Raji (cell line): ENCODE data around the gene C20orf144.

Experiments used
- POLR2A ChIP-seq: IDR thresholded peaks from 2 replicates; pipeline ENCODE4 v1.6.1; 2011; ENCODE audit warnings: low read depth, low read length, control low read depth; ENCODE audit not compliant: insufficient read depth

Gene C20orf144

DNA sequence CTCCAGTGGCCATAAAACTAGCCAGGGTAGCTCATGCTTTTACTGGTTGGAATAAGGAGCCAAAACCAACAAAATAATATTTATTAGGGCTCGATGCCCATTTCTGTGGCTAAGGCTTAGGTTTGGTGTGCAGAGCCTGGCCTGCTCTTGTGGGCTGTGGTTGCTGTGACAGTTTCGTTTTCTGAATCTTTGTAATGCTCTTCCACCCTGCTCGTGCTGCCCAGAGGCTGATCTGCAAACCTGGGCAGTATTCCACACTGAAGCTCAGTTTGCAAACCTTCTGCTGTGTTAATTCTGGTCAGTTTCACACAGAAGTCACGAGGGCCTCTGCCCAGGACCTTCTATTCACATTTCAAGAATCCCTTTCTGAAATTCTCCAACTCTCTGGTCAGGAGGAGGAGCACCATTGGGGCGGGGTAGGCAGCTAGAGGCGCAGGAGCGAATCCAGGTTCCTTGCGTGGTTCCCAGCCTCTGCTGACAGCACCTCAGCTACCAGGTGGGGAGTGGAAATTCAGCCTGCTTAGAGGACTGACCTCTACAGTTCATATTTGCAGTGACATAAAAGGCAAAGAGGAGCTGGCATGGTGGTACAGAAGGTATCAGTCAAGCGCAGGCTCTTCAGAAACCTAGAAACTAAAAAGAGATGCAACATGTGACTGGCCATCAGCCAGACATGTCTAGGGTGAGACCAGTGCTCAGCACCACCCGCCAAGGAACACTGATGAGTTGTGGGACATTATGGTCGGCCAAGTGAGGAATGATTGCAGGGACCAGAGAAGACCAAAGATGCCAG is 14.3 kb upstream of the C20orf144 start:
- TF ChIP-seq POLR2A, result no peak

DNA sequence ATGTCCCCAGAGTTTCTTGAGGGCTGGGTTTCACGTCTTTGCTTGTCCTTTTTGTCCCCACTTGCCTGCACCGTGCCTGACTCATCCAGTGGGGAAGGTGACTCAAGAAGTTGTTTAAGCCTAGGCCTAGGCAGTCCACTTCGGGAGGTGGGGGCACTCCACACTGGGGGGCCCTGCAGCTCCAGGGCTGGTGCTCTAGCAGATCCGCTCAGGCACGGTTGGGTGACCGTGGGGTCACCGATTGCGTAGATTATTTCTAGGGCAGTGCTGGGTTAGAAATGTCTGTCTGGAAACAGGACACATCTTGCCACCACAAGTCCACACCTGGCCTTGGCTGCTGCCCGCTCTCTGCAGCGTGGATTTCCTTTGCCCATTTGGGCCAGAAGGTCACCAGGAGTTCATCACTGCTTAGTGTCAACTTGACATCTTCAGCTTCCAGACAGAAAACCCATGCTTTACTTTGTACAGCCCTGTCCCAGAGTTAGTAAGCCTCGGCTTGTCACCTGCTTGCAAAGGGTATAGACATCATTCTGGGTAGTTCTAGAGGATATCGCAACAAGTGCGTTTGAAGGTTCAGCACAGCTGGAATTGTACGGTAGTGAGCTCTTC is 13.6 kb upstream of the C20orf144 start:
- no peak for TF ChIP-seq POLR2A

DNA sequence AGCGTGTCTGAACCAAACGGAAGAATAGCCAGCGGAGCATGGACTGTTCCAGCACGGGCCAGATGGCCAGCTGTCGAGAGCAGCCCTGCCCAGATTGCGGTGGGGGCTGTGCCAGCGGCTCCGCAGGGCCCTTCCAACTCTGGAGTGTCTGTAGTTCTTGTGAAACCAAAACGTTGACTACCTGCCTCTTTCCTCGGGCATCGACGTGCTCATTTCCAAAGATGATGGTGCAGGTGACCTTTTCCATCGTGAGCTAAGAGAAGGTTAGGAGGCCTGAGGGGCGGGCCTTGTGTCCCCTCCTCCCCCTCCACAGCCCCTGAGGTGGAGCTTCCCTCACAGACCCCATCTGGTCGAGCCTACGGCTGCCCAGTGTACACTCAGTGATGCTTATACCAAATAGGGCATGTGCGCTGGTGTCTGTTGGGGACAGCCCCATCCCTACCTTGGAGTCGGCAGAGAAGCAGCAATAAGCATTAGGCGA is 12.9 kb upstream of the C20orf144 start:
- no peak for TF ChIP-seq POLR2A

DNA sequence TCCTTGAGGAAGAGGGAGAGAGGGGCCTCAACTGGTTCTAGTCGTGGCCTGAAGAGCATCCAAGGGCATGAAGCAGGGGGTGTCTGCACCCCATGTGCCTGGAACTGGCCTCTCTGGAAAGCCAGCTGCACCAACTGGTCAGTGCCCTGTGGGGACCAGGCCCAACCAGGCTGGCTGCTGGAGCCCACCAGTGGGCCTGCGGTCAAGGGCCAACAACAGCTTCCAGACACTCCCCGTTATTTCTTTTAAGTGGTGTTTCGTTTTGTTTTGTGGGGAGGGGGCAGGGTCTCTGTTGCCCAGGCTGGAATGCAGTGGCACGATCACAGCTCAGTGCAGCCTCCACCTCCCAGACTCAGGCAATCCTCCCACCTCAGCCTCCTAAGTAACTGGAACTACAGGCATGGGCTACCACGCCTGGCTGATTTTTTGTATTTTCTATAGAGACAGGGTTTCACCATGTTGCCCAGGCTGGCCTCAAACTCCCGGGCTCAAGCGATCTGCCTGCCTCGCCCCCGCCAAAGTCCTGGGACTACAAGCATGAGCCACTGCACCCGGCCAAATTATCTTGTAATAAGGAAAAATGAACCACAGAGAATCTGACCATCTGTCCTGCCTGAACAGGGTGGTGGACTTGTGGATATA is 11.9 kb upstream of the C20orf144 start:
- TF ChIP-seq POLR2A, result no peak

DNA sequence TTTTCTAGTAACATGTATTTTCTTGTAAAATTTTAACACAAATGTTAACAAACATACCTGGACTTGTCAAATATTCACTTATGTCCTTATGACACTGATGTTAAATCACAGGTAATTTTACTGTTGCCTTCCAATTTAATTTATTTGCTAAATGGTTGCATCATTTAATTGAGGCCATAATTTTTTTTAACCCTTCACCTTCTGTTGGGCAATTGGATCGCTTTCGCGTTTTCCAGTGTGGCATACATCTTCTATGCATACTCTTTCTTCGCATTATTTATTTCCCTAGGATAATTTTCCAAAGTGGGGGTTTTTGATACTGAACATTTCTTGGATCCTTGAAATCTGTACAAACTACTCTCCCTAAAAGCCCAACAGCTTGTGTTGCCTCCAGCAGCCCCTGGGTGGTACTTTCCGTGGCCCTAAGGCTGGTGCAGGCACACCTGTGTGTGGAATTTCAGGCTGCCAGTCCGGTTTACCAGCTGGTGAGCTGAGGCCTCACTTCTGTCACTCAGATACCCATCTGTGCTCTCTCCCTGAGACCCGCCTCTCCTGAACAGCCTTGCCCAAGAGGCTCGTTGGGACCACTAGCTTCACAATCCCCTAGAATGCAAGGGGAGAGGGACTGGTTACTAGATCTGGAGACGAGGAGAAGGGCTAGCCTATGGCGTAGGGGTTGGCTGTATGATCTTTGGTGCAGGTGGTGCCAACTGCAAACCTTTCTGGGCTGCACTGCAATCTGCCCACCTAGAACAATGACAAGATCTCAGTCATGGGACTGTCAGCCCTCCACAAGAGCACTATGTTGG is 11.2 kb upstream of the C20orf144 start:
- no peak for TF ChIP-seq POLR2A

DNA sequence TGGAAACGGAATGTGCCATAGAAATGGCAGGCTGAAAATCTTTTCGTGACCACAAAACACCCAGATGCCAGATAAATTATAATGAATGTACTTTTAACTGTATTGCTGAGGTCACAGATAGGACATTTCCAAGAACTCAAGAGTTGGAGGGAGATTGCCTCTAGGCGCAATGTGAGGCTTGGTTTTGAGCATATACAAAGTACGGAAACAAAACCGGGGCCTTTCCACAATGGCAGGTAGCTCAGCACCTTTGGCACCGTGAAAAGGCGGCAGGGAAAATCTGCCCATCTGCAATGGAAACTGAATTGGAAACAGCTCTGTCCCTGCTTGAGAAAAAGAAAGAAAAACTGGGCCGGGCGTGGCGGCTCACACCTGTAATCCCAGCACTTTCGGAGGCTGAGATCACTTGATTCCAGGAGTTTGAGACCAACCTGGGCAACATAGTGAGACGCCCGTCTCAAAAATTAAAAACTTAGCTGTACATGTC is 10.5 kb upstream of the C20orf144 start:
- TF ChIP-seq POLR2A, result no peak

DNA sequence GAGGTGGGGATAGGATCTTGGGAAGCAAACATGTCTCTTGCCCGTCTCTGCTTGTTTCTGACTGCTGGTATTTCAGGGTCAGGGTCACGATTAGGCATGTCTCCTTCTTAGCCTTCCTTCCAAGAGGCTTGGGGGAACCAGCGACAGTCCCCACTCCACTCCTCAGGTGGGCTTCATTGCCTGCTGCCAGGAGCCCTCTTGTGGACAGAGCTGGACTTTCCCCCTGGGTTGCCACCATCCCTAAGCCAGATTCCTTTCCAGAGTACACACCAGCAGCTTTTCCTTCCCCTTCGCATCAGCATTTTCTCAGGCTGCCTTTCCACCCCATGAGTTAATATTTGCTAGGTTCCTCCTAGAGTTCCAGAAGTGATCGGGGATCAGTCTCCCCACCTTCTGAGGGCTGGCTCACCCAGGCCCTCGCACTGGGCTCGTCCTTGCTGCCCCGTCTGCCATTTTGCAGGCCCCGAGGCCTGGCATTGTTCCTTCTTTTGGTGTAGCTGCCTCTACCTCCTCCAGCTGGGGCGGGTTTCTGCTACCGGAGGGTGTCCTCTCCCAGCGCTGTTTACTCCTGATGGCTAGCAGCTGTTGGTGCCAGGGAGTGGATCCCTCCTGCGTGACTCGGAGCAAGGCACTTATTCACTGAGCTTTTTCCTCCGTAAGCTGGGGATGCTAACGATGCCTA is 8.8 kb upstream of the C20orf144 start:
- TF ChIP-seq POLR2A, result no peak; the same call in 1 of the 2 replicates

DNA sequence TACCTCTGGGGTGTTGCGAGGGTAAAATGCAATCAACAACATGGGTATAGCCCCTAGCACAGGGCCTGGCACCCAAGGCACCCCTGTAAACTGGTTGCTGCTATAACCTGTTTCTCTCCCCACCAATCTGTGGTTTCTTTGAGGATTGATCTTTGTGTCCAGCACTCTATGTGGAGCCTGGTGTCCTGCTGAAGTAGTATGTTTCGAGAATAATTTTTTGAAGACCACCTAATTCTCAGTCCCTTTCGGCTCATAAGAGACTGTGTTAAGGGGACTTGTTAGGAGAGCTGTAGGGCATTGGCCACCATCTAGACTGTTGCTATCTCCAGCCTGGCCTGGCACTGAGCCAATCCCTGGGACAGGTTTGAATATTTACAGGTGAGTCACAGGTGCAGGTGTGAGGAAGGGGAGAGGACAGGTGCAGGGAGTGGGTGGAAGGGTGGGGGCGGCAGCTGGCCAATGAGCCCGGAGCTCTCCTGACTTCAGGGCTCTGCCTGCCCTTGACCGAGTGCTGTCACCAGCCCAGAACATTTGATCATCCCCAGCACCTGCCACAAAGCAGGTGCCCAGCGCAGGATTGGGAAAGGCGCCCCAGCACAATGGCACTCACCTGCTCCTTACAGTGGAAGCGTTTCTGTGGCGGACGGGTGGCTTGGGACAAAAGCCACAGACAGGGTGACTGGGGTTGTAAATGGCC is 8.1 kb upstream of the C20orf144 start:
- TF ChIP-seq POLR2A, result 0 out of 2 replicates have a peak, but pooled peaks have one; percentile 16

DNA sequence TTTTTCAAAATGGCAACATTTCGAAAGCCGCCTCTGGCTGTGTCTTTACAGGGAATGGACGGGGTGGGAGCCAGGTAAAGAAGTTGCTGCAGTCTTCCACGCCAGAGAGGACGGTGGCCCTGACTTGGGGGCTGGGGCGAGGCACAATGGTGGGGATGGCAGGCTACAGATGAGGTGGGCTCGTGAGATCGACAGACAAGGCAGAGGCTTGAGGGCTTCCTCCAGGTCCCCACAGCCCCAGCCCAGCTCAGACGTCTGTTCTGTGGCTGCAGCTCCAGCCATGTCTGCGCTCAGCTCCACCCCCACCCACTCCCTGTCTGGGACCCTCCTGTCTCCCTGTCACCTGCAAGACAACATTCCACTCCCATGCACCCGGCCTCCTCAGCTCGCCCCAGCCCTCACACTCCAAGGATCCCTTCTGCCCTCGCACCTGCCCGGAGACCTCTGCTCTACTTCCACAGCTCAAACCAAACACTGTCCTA is 7.4 kb upstream of the C20orf144 start:
- no peak for TF ChIP-seq POLR2A

DNA sequence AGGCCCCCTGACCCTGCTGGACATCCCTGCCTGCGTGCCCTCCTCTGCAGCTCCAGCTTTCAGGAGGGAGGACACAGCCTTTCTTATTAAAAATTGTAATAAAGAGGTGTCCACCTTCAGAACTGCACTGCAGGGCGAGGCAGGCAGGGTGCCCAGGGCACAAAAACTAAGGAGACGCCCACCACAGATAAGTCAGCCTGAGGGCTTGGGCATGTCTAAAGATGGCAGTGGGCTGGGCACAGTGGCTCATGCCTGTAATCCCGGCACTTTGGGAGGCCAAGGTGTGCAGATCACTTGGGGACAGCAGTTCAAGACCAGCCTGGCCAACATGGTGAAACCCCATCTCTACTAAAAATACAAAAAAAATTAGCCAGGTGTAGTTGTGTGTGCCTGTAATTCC is 7.0 kb upstream of the C20orf144 start:
- TF ChIP-seq POLR2A, result no peak

DNA sequence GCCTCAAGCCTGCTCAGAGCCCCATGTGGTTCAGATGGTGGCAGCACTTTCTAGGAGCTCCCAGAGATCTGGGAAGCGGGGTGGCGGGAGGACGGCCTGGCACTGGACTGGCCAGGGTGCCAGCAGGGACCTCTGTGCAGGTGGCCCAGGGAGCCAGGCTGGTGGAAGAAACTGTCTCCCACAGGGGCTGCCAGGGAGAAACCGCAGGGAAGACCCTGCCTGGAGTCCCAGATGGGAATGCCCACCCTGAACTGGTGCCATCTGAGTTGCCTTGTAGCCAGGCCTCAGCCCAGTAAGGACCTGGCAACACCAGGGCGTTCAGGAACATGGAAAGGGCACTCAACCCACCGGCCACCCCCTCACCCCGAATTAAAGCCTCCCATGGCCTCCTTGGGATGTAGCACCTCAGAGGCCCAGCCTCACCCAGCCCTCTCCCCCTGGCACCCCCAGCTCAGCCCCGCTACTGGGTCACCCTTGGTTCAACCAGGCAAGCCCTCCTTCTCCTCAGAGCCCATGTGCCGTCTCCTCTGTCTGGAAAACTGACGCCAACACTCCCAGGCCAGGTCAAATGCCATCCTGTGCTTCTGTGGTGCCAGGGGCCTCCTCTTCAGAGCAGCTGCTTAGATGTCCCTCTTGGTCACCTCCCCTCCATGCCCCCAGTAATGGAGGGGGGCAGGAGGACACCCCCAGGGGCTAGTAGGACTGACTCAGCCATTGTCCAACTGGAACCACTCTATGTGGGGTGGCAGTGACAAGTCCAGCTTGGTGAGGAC is 5.9 kb upstream of the C20orf144 start:
- TF ChIP-seq POLR2A, result no peak

DNA sequence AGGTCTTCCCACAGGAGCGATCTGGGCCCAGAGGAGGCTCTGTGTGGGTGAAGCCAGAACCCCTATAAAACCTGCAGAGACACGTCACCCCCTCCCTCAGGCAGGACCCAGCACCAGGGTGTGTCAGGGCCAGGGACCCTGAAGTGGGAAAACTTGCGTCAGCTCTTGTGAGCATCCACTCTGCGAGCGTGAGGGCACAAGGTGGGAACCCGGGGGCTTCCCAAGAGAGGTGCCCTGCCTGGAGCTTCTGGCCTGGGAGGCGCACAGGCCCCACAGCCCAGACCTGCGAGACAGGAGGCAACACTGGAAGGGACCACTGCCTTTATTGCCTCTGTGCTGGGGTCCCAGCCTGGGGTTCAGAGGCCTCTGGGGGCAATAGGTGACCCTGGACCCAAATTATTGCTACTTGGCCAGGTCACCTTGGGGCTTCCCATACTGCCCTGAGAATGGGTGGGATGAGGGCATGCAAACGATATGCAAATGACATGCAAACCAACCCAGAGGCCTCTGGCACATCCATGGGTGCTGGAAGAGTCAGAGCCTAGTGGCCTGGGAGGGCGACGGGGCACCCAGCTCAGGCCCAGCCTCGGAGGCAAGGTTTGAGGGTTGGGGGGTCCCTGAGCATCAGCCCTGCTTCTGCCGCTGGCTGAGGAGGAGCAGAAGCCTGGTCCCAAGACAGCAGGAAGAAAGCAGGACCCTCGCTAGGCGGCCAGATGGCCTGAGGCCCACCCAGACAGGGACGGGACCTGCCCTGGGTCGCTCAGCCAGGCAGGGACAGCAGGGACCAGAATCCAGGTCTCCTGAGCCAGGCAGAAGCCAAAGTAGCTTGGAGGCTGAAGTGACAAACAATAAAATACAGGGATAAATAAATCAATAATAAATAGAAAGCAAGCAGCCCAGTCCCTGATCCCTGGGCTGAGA is 5.1 kb upstream of the C20orf144 start:
- TF ChIP-seq POLR2A, result no peak
